Measurements from ENCODE around the gene TPR.

The TPR gene

DNA sequence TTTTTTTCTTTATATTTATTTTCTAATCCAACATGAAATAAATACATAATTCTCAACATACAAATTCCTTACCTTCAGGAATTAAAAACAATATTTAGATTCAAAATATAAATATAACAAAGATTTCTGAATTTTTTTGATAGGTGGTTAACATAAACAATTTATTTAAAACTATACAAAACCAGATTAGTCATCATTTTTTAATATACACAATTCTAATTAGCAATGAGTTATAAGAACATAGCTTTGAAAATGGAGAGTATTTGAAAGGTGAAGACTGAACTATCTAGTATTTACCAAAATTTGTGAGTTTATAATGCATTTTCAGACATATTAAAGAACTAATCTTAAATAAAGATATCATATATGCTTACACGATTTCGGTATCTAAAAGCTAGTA, 37.5 kb downstream of the TPR start:
- intact Hi-C loops (cut with DNase I): no loop called here
- no peak for DNase-seq

GRCh38 chr1:186330758-186331157, 44.3 kb downstream of the TPR start:
- no peak for DNase-seq
- intact Hi-C loops (cut with DNase I): no loop called here

GRCh38 chr1:186327331-186327730, 47.7 kb downstream of the TPR start:
- intact Hi-C loops (cut with DNase I): no loop called here

GRCh38 chr1:186326009-186326408, 49.0 kb downstream of the TPR start:
- DNase-seq: no peak
- intact Hi-C loops (cut with DNase I): no loop called here

More at GRCh38 chr1:186327331-186327730, 47.7 kb downstream of the TPR start:
- DNase-seq: no peak

DNA sequence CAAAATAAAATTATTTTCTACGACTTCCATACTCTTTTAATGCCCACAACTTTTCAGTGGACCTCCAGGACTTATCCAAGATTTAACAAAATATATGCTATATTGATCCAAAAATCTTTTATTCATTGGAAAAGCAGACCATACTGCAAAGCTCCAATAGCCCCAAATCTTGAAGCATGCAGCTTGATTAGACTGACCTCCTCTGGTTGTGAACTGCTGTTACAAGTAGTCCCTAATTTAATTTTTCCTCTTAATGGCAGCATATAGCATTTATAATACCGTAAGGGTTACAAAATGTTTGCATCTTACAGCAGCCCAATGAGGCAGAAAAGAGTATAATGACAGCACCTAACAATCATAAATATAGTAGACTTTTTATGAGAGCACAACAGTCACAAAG, 49.8 kb downstream of the TPR start:
- intact Hi-C loops (cut with DNase I): no loop called here
- DNase-seq: no peak

- intact Hi-C loops (cut with DNase I): no loop called here
- DNase-seq: no peak
Measured at GRCh38 chr1:186323865-186324264, 51.2 kb downstream of the TPR start.

GRCh38 chr1:186315570-186315969, 59.5 kb downstream of the TPR start:
- no peak for DNase-seq
- intact Hi-C loops (cut with DNase I): no loop called here

DNA sequence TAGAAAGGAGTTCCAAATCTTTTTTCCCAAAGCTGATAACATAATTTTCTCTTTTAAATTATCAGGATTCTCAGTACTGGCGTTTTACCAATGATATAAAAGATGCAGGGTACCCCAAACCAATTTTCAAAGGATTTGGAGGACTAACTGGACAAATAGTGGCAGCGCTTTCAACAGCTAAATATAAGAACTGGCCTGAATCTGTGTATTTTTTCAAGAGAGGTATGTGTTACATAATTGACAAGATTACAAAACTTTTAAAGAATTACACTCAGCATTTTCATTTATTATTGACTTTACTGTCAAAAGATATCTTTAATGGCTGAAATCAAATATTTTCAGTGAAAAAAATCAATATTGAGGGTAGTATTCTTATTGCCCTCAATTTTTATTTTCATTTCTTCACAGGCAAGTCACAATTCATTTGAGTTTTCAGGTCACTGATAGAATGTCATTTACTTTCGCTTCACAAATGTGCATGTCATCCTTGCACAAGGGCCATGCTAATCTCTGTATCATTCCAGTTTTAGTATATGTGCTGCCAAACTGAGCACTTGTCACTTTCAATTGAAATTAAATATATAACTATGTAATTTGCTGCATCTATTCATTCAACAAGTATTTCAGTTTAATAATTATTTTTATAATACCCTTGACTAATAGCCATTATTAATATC, 63.5 kb downstream of the TPR start:
- intact Hi-C loops (cut with DNase I): no loop called here
- DNase-seq: no peak

- DNase-seq: no peak
Measured at GRCh38 chr1:186310307-186310706, 64.7 kb downstream of the TPR start.

GRCh38 chr1:186308264-186309060, 66.6 kb downstream of the TPR start:
- DNase-seq: no peak
- intact Hi-C loops (cut with DNase I): no loop called here

More at GRCh38 chr1:186310307-186310706, 64.7 kb downstream of the TPR start:
- intact Hi-C loops (cut with DNase I): no loop called here

DNA sequence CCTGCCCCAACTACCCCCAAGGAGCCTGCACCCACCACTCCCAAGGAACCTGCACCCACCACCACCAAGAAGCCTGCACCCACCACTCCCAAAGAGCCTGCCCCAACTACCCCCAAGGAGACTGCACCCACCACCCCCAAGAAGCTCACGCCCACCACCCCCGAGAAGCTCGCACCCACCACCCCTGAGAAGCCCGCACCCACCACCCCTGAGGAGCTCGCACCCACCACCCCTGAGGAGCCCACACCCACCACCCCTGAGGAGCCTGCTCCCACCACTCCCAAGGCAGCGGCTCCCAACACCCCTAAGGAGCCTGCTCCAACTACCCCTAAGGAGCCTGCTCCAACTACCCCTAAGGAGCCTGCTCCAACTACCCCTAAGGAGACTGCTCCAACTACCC, 67.6 kb downstream of the TPR start:
- peak in 2 of 10 donors; percentile 49 to 61 for DNase-seq
- intact Hi-C loops (cut with DNase I): no loop called here

- intact Hi-C loops (cut with DNase I): no loop called here
- no peak for DNase-seq
Measured at GRCh38 chr1:186306533-186306932, 68.5 kb downstream of the TPR start.

DNA sequence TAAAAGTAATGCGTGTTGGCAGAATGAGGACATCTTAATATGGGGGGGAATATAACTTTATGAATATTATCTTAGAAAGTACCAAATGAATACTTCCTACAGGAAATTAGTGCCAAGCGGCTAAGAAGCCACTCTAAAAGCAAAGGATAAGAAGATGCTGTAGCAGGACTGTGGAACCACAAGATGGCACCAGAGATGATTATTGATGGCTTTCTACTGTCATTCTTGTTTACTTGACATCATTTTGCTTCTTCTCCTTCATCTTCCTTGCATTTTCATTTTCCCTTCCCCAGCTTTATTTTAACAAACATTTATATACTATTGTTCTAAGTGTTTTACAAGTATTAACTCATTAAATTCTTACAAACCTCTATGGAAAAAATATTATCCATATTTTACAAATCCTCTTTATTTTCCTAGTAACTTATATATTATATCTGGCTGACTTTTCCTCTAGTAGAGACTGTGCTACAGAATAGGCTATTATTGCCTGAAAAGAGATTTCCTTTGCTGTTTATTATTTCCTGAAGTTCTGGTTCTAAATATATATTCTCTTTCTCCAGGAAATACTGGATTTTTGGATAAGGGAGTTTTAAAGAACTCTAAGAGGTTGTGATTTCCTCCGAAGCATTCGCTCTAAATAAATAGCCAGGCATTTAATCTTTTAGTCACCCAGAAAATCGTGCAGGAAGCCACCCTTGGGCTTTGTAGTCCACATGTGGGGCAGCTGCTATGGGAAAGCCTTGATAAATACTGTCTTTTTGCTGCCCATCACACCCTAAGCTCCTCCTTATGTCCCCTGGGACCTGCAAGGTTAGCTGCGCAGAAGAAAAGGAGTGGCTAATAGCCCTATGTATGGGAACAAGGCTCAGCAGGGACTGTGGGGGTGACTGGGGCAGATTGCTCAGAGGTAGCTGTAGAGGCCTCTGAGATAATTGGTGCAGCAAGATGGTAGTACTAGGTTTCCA, 69.8 kb downstream of the TPR start:
- DNase-seq: no peak
- intact Hi-C loops (cut with DNase I): no loop called here

DNA sequence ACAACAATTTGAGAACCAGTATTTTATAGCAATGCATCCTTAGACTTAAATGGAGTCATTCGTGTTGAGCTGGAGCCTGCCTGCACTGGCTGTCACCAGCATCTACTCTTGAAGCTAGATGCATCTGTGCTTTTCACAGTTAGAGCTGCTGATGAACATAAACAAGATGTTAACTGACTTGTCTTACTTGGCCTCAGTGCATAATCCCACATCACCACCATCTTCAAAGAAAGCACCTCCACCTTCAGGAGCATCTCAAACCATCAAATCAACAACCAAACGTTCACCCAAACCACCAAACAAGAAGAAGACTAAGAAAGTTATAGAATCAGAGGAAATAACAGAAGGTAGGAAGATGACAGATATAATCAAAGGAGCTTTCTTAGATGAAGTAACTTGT, 71.1 kb downstream of the TPR start:
- DNase-seq: no peak
- intact Hi-C loops (cut with DNase I): no loop called here

DNA sequence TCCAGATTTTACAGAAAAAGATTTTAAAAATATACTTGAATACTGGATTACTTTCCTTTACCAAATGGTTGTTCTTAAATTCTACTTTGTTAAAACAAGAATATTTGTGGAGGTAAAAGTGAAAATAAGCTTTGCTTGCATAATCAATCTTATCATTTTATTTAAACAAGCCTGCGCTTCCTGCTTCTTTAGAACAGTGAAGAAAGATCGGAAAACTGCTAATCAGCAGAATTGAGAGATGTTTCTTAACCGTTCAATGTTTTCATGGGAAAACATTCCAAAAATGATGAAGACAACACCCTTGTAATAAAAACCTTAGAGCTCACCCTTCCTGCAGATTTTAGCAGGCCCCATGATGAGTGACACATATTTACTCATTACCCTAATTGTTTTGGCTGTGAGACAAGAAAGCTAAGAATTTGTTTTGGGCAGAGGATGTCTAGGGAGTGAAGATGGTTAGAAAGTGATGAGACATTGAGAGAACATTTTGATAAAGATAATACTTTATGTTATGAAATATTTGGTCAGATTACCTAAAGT, 72.6 kb downstream of the TPR start:
- intact Hi-C loops (cut with DNase I): no loop called here
- DNase-seq: no peak

- intact Hi-C loops (cut with DNase I): no loop called here
- DNase-seq: no peak
Measured at GRCh38 chr1:186301448-186301847, 73.6 kb downstream of the TPR start.

DNA sequence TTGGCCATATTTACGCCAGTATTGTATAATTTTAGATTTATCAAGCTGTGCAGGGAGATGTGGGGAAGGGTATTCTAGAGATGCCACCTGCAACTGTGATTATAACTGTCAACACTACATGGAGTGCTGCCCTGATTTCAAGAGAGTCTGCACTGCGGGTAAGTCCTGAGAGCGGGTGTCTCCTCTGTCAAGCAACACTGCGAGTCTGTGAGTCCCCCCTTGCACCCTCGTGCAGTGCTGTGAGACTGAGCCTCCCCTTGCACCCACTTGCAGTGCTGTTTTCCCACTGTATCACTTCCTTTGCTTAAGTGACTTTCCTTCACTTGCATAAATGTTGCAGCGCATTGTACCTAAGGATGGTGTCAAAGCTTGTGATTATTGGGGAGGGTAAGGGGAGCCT, 75.0 kb downstream of the TPR start:
- intact Hi-C loops (cut with DNase I): no loop called here

DNA sequence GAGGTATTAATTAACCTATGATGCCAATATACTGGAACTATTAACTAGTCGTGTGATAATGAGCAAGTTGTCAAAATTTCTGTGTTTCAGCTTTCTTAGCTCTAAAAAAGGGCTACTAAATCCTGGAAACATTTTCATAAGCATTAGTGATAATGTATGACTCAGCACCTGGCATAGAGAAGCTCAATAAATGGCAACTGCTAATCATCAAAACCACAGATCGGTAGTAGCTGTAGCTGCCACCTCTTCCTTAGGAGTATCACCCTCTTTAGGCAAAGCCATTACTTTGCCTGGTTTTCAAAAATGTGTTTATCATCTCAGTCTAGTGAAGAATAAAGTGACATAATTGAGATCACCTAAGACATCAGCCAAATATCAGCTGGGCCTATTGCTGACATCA, 75.5 kb downstream of the TPR start:
- intact Hi-C loops (cut with DNase I): no loop called here
- no peak for DNase-seq

More for the DNA sequence above, 75.0 kb downstream of the TPR start:
- no peak for DNase-seq

DNA sequence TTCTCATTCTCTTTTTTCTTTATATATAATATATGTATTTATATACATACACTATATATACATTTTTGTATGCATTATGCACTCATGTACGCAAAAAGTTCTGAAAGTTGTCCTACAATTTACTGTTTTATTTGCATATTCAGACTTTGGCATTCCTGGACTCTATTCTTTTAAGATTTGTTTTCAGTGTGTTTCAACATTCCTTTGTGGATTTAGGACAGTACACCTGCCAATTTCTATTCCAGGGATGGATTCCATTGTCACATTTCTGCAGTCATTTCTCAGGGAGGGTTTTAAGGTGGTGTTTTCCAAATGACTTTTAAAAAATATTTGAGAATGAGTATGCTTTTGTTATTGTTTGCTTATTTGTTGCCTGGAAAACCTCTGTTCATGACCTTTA, 76.2 kb downstream of the TPR start:
- intact Hi-C loops (cut with DNase I): no loop called here
- DNase-seq: no peak

GRCh38 chr1:186297439-186298045, 77.5 kb downstream of the TPR start:
- intact Hi-C loops (cut with DNase I): no loop called here

More at GRCh38 chr1:186297439-186298045, 77.5 kb downstream of the TPR start:
- DNase-seq: no peak
